ENCODE measurements around the gene CRYBG1.
"Not testable (repeated sequence)": the region's sequence is repeated elsewhere in the genome, so short reads cannot be mapped to it uniquely, and the experiment has no call there.

Gene CRYBG1

GRCh38 chr6:106527979-106528378 is 167.5 kb downstream of the CRYBG1 start:
- DNase-seq (ENCODE audit: low read depth) = peak; percentile 91

GRCh38 chr6:106528521-106528920 is 168.0 kb downstream of the CRYBG1 start:
- no peak for DNase-seq (ENCODE audit: low read depth)

DNA sequence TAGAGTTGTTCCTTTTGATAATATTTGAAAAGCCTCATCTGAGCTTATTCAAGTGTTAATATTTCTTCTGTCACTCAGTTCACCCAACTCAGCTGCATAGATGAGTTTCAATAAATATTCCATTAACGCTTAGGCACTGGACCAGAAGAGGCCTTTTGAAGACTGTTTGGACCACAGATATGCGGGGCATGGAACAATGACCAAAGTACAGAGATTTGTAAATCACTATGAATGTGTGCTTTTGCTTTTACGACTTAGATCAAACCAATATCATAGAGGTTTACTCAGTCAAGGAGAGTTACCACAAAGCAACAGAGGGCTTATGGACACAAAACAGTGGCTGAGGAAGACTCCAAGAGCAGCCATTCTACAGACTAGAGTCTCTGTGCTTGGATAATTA is 168.9 kb downstream of the CRYBG1 start:
- no peak for DNase-seq (ENCODE audit: low read depth)

DNA sequence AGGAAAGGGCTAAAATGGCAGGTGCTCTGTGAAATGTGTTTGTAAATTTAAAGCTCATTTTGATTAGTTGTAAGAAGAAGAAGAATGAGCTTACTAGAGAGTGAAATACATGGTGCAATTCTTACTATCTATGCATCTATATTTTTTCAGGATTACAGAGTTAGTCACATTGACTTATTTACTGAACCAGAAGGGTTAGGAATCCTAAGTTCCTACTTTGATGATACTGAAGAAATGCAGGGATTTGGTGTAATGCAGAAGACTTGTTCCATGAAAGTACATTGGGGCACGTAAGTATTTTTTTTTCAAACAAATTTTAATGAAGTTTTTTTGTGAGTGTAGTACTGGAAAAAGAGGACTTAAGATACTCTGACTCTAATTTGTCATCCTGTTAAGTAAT is 169.5 kb downstream of the CRYBG1 start:
- DNase-seq (ENCODE audit: low read depth) = no peak

DNA sequence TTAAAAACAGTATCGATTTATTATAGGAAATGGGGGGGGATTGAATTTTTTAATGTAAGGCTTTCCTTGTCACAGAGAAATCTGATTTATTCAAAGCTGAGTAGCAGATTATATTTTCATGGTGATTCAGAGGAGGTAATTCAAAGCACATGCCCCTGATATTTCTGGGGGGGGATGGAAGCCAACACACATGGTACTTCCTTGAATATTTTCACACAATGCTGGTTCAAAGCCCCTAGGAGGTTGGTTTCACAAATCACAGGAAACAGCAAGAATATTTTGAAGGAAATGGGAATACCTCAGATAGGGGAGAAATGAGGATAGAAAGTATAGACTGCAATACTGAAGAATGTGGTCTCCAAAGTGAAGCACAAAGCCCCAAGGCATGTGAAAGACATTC is 170.0 kb downstream of the CRYBG1 start:
- DNase-seq (ENCODE audit: low read depth) = no peak

GRCh38 chr6:106533054-106533453 is 172.5 kb downstream of the CRYBG1 start:
- no peak for DNase-seq (ENCODE audit: low read depth)

DNA sequence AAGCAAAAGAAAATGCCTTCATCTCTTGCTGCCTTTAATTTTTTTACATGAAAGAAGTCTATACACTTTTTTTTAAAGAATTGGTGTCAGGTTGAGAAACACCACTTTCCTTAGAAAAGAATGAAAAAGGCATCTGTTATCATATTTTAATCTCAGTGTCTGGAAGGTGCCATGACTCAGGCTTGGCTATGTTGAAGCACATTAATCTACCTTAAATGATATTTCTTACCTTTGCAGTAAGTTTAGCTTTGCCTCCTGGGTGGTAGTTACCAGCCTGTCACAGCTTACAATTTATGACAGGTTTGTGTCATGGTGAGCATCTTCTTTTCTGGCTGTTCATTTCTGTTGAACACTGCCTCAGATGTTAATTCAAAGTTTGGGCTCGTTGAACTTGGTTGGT is 173.5 kb downstream of the CRYBG1 start:
- DNase-seq (ENCODE audit: low read depth) = no peak

DNA sequence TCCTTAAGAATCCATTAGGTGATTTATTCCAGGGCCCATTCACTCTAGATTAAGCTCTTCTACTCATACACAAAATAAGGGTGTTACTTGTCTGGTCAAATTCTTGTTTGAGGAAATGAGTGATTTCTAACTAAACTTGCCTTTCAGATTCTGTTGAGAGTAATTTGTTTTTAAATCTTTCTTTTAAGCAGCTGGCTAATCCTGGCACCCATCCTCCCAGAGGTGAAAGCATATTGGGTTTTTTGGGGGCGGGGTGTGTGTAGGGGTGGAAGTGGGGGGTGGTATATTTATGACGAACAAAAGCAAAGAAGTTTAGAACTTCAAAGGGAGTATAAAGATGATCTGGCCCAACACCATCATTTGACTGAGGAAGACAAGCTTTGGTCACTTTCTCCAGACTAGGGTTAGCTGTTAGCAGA is 174.1 kb downstream of the CRYBG1 start:
- no peak for DNase-seq (ENCODE audit: low read depth)

DNA sequence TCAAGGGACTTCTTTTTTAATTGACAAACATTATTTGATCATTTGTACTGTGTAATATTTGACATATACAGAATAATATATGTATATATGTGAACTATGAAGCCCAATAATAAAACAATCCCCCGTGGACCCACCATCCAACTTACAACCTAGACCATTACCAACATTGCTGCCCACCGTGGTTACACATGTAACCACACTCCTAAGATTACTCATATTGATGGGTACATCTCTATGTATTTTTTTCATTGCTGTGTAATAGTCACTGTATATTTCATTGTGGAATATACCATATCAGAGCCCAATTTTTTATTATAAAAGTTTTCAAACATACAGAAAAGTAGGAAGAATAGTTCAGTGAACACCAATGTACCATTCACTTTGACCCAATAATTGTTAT is 174.5 kb downstream of the CRYBG1 start:
- no peak for DNase-seq (ENCODE audit: low read depth)

- no peak for DNase-seq (ENCODE audit: low read depth)
These were observed 175.8 kb downstream of the CRYBG1 start for GRCh38 chr6:106536357-106536756.

GRCh38 chr6:106536851-106537250 is 176.3 kb downstream of the CRYBG1 start:
- DNase-seq (ENCODE audit: low read depth) = no peak

DNA sequence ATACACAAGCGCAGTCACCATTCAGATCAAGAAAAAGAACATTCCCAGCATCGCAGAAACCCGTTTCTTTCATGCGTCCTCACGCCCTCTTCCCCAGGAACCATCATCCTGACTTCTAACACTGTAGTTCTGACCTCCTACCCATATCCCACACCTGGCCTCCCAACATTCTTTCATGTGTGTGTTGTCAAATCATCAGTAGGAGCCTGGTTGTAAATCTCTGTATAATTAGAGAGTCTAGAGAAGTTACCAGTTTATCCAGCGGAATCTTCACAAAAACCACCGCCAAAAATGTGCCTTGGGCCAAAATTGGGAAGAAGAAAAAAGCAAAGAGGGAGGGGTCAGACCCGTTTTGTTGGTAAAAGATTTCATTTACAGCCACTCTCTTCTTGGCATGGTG is 177.1 kb downstream of the CRYBG1 start:
- no peak for DNase-seq (ENCODE audit: low read depth)

DNA sequence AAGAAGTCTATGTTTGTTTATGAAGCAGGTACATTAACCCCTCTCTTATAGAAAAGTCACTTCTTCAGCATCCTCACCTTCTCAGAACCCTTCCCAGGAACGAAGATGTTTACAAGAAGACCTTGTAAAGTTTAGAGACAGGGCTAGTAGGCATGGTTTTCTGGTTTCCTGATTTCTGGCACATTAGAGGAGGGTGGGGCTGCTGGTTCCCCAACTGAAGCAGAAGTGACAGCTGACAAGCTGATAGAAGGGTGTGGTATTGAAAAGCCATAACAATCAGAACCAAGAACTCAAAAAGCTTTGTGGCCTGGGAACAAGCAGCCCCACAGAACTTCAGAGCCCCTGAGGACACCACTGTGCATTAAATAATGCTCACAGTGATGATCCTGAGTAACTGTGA is 177.6 kb downstream of the CRYBG1 start:
- no peak for DNase-seq (ENCODE audit: low read depth)

DNA sequence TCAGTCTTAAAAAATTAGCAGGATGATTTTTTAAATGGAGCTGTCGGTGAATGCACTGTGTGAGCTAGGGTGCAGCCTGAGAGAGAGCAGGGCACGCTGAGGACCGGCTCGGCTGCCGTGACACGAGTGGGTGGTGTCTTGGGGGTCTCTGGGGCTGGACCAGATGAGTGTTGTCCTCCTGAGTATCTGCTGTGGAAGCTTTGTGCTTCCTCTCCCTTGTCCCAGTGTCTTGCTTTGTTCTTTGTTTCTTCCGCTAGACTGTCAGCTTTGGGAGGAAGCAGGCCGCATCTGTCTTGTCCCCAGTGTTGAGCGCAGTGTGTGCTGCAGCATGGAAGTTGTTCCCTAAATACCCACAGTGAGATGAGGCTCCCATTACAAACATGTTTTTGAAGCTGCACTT is 179.4 kb downstream of the CRYBG1 start:
- DNase-seq (ENCODE audit: low read depth) = no peak

DNA sequence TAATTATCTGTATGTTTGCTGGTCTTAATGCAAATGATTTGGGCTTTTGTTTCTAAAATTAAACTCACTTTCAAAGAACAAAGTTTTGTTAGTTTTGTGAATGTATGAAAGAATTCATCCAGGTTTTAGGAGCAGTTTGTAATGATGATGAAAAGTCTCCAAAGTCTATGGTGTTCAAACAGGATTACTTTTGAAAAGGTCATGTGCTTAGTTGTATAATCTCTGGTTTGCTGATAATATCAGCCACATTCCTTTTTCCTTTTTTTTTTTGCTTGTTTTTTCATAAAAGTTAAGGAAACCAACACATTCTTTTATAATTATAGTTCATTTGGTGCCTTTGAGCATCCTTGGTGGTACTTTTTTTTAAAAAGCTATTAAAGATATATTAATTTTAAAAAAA is 179.9 kb downstream of the CRYBG1 start:
- no peak for DNase-seq (ENCODE audit: low read depth)

- no peak for DNase-seq (ENCODE audit: low read depth)
These were observed 180.4 kb downstream of the CRYBG1 start for GRCh38 chr6:106540907-106541306.

DNA sequence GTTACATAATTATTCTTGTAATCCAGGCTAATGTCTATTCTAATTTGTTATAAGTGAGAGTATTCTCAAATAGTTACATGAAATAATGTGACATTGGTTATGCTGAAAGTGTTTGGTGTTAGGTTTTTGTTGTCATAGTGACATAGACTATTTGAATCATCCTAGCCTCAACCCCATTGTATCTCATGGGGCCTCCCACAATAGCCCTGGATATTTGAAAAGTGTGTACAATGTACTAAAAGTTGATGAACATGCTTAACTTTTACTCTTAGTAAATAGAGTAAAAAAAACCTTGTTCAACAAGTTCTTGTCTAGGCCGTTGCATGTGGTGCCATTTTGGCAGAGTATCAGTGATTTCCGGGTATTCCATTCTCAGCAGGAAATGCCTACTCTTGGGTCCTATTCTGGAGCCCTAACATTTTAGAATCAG is 185.8 kb downstream of the CRYBG1 start:
- DNase-seq (ENCODE audit: low read depth) = no peak

DNA sequence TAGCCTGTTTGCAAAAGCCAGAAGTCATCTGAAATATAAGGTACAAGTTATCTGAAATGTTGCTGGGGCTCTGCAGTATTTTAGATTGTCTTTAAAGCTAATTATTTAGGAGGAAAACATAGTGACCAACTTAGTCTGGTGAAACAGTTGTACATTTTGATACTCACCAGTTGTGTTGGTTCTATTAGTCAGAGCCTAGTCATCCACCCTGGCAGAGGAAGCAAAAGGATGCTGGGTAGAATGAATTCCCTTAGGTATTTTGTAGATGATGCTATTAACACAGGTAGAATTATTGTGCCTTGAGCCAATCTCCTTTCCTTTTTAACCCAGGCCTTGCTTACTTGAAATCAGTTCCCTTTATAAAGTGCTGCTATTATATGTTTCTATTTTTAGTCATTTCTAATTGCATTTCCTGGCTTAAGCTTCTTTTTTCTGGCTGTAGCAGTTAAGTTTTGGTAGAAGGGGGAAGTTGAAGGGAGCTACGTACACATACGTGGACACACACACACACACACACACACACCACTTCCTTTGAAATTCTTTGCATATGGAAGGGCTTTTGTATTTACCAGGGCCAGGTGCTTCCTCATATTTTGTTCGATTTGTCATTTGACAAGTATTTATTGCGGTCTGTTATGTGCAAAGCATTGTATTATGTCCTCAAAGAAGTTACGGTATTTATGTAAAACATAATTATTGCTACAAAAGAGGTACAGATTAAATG is 186.3 kb downstream of the CRYBG1 start:
- DNase-seq (ENCODE audit: low read depth) = peak; percentile 73

DNA sequence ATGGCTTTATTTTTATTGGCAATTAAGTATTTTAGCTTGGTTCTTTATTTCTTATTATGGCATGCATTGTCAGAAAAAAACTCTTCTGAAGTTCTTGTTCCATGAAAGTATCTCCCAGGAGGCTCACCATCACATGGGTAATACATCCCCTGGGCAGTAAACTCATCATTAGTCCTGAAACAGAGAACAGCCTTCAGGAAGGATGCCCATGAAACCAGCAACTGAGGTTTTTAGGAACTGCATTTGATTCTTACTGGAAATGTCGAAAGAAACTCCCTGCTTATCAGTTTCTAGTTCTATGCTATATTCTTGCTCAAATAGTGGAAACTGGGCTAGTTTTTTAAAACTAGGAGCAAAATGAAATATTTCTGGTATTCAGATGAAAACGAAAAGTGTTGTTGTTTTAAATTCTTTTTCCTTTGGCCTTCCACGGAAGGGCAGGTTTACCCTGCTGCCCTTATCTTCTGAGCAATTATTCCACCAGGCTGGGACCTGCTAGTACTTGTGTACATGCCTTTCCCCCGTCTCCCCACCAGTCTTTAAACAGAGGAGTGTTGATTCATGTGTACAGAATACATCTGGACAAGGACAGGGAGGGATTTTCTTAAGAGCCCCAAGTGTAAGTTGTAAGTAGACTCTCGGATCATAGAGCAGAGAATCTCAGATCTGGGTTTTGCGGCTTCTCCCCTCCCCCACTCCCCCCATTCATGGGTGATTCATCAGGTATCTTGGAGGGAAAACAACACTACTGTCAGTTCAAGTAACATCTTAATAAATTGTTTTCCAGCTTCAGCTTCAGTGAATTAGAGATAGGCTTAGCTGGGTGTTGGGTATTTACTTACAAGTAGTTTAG is 187.3 kb downstream of the CRYBG1 start:
- DNase-seq (ENCODE audit: low read depth) = no peak

GRCh38 chr6:106548926-106549455 is 188.5 kb downstream of the CRYBG1 start:
- DNase-seq (ENCODE audit: low read depth) = not testable (repeated sequence)

DNA sequence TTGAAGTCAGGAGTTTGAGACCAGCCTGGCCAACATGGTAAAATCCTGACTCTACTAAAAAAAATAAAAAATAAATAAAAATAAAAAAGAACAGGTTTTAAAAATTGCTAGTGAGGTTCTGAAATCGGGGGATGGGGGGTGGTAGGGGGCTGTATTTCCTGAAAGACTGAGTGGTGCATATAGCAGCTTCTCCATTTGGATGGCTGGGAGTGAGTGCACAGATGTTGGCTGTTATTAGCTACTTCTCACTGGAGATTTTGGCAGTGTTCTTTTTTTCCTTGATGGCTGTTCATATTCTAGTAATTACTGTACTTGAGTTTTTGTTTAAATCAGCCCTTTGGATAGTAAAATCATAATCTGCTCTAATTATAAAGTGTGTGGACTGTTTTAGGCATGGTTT is 189.0 kb downstream of the CRYBG1 start:
- no peak for DNase-seq (ENCODE audit: low read depth)

- DNase-seq (ENCODE audit: low read depth) = no peak
These were observed 190.6 kb downstream of the CRYBG1 start for GRCh38 chr6:106551155-106551554.

GRCh38 chr6:106553440-106553839 is 192.9 kb downstream of the CRYBG1 start:
- no peak for DNase-seq (ENCODE audit: low read depth)

Measured in fibroblast of the conjunctiva (primary cell).